SK-N-SH treated with all-trans-retinoic acid at 6 μM for 48 hours (cell line): ENCODE data around the gene GPR152.

Experiments used
- ATAC-seq: fragments of 200-7000 bp; cut with Tn5 transposase; 3 replicates; pipeline ENCODE4 v1.9.1; 2020; ENCODE audit warnings: mild to moderate bottlenecking, moderate library complexity
- ARNTL ChIP-seq: fragments of 450-650 bp; formaldehyde crosslinking; IDR thresholded peaks from 2 replicates; pipeline ENCODE4 v1.5.0; 2020; ENCODE audit warnings: low read depth, mild to moderate bottlenecking, moderate library complexity, borderline replicate concordance
- BACH2 ChIP-seq: fragments of 250-450 bp; sonication (Bioruptor Pico); IDR thresholded peaks from 2 replicates; pipeline ENCODE4 v1.9.0; 2021; ENCODE audit warnings: mild to moderate bottlenecking, borderline replicate concordance
- CSDC2 ChIP-seq: fragments of 250-450 bp; sonication (Bioruptor Pico); IDR thresholded peaks from 2 replicates; pipeline ENCODE4 v1.5.0; 2020; ENCODE audit warnings: mild to moderate bottlenecking, moderate library complexity
- ESRRG ChIP-seq: fragments of 250-450 bp; sonication (Bioruptor Pico); IDR thresholded peaks from 2 replicates; pipeline ENCODE4 v1.6.1; 2021; ENCODE audit warnings: mild to moderate bottlenecking
- GLIS3 ChIP-seq: fragments of 250-450 bp; sonication (Bioruptor Pico); IDR thresholded peaks from 2 replicates; pipeline ENCODE4 v1.5.0; 2020; ENCODE audit warnings: mild to moderate bottlenecking, moderate library complexity
- ISL1 ChIP-seq: fragments of 250-450 bp; sonication (Bioruptor Pico); IDR thresholded peaks from 2 replicates; pipeline ENCODE4 v2.1.2; 2022; ENCODE audit warnings: mild to moderate bottlenecking, moderate library complexity
- OSR1 ChIP-seq: fragments of 250-450 bp; sonication (Bioruptor Pico); IDR thresholded peaks from 2 replicates; pipeline ENCODE4 v1.8.0; 2022; ENCODE audit warnings: moderate library complexity, mild to moderate bottlenecking, inconsistent platforms
- PATZ1 ChIP-seq: fragments of 250-450 bp; sonication (Bioruptor Pico); IDR thresholded peaks from 2 replicates; pipeline ENCODE4 v1.8.0; 2020; ENCODE audit warnings: mild to moderate bottlenecking, moderate library complexity, borderline replicate concordance
- POU6F1 ChIP-seq: fragments of 250-450 bp; sonication (Bioruptor Pico); IDR thresholded peaks from 2 replicates; pipeline ENCODE4 v1.8.0; 2021; ENCODE audit warnings: low read depth, mild to moderate bottlenecking, moderate library complexity, borderline replicate concordance
- PPARA ChIP-seq: fragments of 250-450 bp; sonication (Bioruptor Pico); IDR thresholded peaks from 2 replicates; pipeline ENCODE4 v1.5.0; 2020; ENCODE audit warnings: mild to moderate bottlenecking, borderline replicate concordance
- RARB ChIP-seq: fragments of 250-450 bp; sonication (Bioruptor Pico); IDR thresholded peaks from 2 replicates; pipeline ENCODE4 v1.8.0; 2021; ENCODE audit warnings: mild to moderate bottlenecking, moderate library complexity
- SNAI2 ChIP-seq: fragments of 250-450 bp; sonication (Bioruptor Pico); IDR thresholded peaks from 2 replicates; pipeline ENCODE4 v1.5.0; 2020; ENCODE audit warnings: mild to moderate bottlenecking, moderate library complexity
- TOX ChIP-seq: fragments of 250-450 bp; sonication (Bioruptor Pico); IDR thresholded peaks from 2 replicates; pipeline ENCODE4 v1.8.0; 2021; ENCODE audit warnings: mild to moderate bottlenecking, moderate library complexity, borderline replicate concordance
- TSHZ2 ChIP-seq: fragments of 250-450 bp; sonication (Bioruptor Pico); IDR thresholded peaks from 2 replicates; pipeline ENCODE4 v1.5.0; 2020; ENCODE audit warnings: mild to moderate bottlenecking, moderate library complexity
- ZC3H10 ChIP-seq: fragments of 250-450 bp; sonication (Bioruptor Pico); IDR thresholded peaks from 2 replicates; pipeline ENCODE4 v1.5.1; 2021; ENCODE audit warnings: mild to moderate bottlenecking, moderate library complexity
- ZFP3 ChIP-seq: fragments of 250-450 bp; sonication (Bioruptor Pico); IDR thresholded peaks from 2 replicates; pipeline ENCODE4 v1.5.0; 2020; ENCODE audit warnings: mild to moderate bottlenecking, moderate library complexity
- ZFP30 ChIP-seq: fragments of 450-650 bp; formaldehyde crosslinking; IDR thresholded peaks from 2 replicates; pipeline ENCODE4 v1.5.0; 2022; ENCODE audit warnings: mild to moderate bottlenecking, moderate library complexity
- ZNF70 ChIP-seq: fragments of 450-650 bp; formaldehyde crosslinking; IDR thresholded peaks from 2 replicates; pipeline ENCODE4 v1.5.0; 2020; ENCODE audit warnings: mild to moderate bottlenecking, moderate library complexity
- ZNF8 ChIP-seq: fragments of 450-650 bp; formaldehyde crosslinking; IDR thresholded peaks from 2 replicates; pipeline ENCODE4 v1.5.0; 2020; ENCODE audit warnings: mild to moderate bottlenecking, moderate library complexity
- TF ChIP-seq, protein P1 (sequence below): fragments of 250-450 bp; sonication (Bioruptor Pico); IDR thresholded peaks from 2 replicates; pipeline ENCODE4 v1.5.1; 2020; ENCODE audit warnings: low read depth, mild to moderate bottlenecking, moderate library complexity
- TF ChIP-seq, protein P2 (sequence below): fragments of 250-450 bp; sonication (Bioruptor Pico); IDR thresholded peaks from 2 replicates; pipeline ENCODE4 v1.5.1; 2021; ENCODE audit warnings: mild to moderate bottlenecking, moderate library complexity

Gene GPR152

DNA sequence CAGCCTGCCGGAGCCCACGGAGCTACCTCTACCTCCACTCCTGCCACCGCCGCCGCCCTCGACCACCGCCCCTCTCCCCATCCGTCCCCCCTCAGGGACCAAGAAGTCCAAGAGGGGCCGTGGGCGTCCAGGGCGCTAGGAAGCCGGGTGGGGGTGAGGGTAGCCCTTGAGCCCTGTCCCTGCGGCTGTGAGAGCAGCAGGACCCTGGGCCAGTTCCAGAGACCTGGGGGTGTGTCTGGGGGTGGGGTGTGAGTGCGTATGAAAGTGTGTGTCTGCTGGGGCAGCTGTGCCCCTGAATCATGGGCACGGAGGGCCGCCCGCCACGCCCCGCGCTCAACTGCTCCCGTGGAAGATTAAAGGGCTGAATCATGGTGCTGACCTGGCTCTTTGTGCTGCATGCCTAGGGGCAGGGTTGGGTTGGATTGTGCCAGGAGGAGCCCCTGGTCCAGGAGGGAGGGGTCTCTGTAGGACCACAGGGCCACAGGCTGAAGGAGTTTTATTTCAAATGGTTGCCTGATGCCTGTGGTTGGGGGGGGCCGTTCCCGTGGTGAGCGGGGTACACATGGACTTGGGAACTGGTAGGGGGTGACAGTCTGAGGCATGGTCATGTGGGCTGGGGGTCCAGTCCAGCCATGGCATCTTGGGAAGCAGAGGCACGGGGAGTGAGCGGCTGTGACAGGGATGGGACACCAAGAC lies 17.4 kb downstream of the GPR152 start (continued):
- TF ChIP-seq TSHZ2 (CRISPR knock-in tag) (no peak), ZNF70 (no peak)

GRCh38 chr11:67434395-67434881 lies 18.1 kb downstream of the GPR152 start:
- no peak for ATAC-seq
- TF ChIP-seq SNAI2 (no peak), ISL1 (CRISPR knock-in tag) (no peak), ESRRG (CRISPR knock-in tag) (no peak), TSHZ2 (CRISPR knock-in tag) (no peak), RARB (CRISPR knock-in tag) (no peak), POU6F1 (CRISPR knock-in tag) (no peak), ZFP30 (CRISPR knock-in tag) (no peak), OSR1 (CRISPR knock-in tag) (no peak), PATZ1 (CRISPR knock-in tag) (no peak), ZNF8 (CRISPR knock-in tag) (no peak), ARNTL (CRISPR knock-in tag) (no peak), ZNF70 (no peak), CSDC2 (no peak), PPARA (no peak), BACH2 (CRISPR knock-in tag) (no peak), TOX (CRISPR knock-in tag) (no peak), GLIS3 (CRISPR knock-in tag) (no peak)
- TF ChIP-seq, protein P1, sequence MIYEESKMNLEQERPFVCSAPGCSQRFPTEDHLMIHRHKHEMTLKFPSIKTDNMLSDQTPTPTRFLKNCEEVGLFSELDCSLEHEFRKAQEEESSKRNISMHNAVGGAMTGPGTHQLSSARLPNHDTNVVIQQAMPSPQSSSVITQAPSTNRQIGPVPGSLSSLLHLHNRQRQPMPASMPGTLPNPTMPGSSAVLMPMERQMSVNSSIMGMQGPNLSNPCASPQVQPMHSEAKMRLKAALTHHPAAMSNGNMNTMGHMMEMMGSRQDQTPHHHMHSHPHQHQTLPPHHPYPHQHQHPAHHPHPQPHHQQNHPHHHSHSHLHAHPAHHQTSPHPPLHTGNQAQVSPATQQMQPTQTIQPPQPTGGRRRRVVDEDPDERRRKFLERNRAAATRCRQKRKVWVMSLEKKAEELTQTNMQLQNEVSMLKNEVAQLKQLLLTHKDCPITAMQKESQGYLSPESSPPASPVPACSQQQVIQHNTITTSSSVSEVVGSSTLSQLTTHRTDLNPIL: no peak

GRCh38 chr11:67433536-67434394 lies 18.8 kb downstream of the GPR152 start:
- ATAC-seq: no peak
- TF ChIP-seq ARNTL (CRISPR knock-in tag) (no peak), SNAI2 (no peak), OSR1 (CRISPR knock-in tag) (no peak), ZFP30 (CRISPR knock-in tag) (no peak), GLIS3 (CRISPR knock-in tag) (no peak), ESRRG (CRISPR knock-in tag) (no peak), ZC3H10 (CRISPR knock-in tag) (no peak), CSDC2 (no peak), PPARA (no peak), ZFP3 (CRISPR knock-in tag) (no peak), ZNF8 (CRISPR knock-in tag) (no peak)
- TF ChIP-seq, protein P1: no peak
- TF ChIP-seq, protein P2, sequence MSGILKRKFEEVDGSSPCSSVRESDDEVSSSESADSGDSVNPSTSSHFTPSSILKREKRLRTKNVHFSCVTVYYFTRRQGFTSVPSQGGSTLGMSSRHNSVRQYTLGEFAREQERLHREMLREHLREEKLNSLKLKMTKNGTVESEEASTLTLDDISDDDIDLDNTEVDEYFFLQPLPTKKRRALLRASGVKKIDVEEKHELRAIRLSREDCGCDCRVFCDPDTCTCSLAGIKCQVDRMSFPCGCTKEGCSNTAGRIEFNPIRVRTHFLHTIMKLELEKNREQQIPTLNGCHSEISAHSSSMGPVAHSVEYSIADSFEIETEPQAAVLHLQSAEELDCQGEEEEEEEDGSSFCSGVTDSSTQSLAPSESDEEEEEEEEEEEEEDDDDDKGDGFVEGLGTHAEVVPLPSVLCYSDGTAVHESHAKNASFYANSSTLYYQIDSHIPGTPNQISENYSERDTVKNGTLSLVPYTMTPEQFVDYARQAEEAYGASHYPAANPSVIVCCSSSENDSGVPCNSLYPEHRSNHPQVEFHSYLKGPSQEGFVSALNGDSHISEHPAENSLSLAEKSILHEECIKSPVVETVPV (CRISPR knock-in tag): no peak
